HL-60/S4 treated with phorbol 12-myristate 13-acetate at 8.2 ng/mL for 4 days and 3 days (cell line): ENCODE measurements around the gene ERV3-1.
"Not testable (repeated sequence)": the region's sequence is repeated elsewhere in the genome, so short reads cannot be mapped to it uniquely, and the experiment has no call there.

Experiments used
- in situ Hi-C: fragments of 300-500 bp; cut with MboI; formaldehyde crosslinking; loops from 2 replicates; pipeline ENCODE4 v1.15.0; 2022; ENCODE audit warnings: low sequenced_read_pairs

The ERV3-1 gene

GRCh38 chr7:64944667-64945502 is 61.6 kb downstream of the ERV3-1 start:
- in situ Hi-C loops = not testable (repeated sequence)
